Naive thymus-derived CD8-positive, alpha-beta T cell (primary cell): ENCODE data around the gene C2orf68. TPM values are rescaled to one million over a fixed set of nuclear protein-coding genes. Genes with fewer than 3 reads are reported as not detected.
A peak's percentile ranks its signal among the peaks of the same experiment; 100 is the strongest.
"Not testable (repeated sequence)": the region's sequence is repeated elsewhere in the genome, so short reads cannot be mapped to it uniquely, and the experiment has no call there.

Source experiments
- ATAC-seq, 2 donors: fragments of 150-1000 bp; cut with Tn5 transposase in 1 of 2; sonication (Bioruptor Pico), chemical (Tn5 transposase) in 1 of 2; 1 replicate in 1 of 2; 2 replicates in 1 of 2; pipeline ENCODE4 v1.10.0; 2021; ENCODE audit warnings: mild to moderate bottlenecking in 2 of 2, moderate library complexity in 2 of 2
- POLR2A ChIA-PET: fragments of 350-600 bp; sonication (Branson Sonifier 250); formaldehyde crosslinking; loops from one replicate; lab custom pipeline; 2021; ENCODE audit warnings: antibody characterized with exemption; lab: Charles Lee
- DNase-seq, 10 donors: peaks; one replicate each; pipeline versions ENCODE4 v3.0.0 to v3.0.0-alpha.2; 2020 to 2022
- H3K27ac Mint-ChIP-seq, 10 donors: one replicate each; pipeline ENCODE4 v1.8.0; 2020 to 2022; ENCODE audit warnings: mild to moderate bottlenecking in 10 of 10, mixed read lengths in 10 of 10, moderate library complexity in 4 of 10, inconsistent platforms in 1 of 10
- H3K27me3 Mint-ChIP-seq, 5 donors: one replicate each; pipeline ENCODE4 v1.8.0; 2021 to 2022; ENCODE audit warnings: mixed read lengths in 5 of 5
- H3K36me3 Mint-ChIP-seq, 3 donors: one replicate each; pipeline ENCODE4 v1.8.0; 2020 to 2022; ENCODE audit warnings: mixed read lengths in 3 of 3, mild to moderate bottlenecking in 2 of 3, inconsistent platforms in 1 of 3
- H3K4me1 Mint-ChIP-seq, 4 donors: one replicate each; pipeline ENCODE4 v1.8.0; 2021 to 2022; ENCODE audit warnings: mixed read lengths in 4 of 4
- H3K4me3 Mint-ChIP-seq, 10 donors: one replicate each; pipeline ENCODE4 v1.8.0; 2020 to 2022; ENCODE audit warnings: mild to moderate bottlenecking in 10 of 10, mixed read lengths in 10 of 10, moderate library complexity in 6 of 10, inconsistent platforms in 1 of 10
- H3K9me3 Mint-ChIP-seq, 9 donors: one replicate each; pipeline ENCODE4 v1.8.0; 2020 to 2022; ENCODE audit warnings: mixed read lengths in 9 of 9, mild to moderate bottlenecking in 3 of 9, inconsistent platforms in 1 of 9, moderate library complexity in 1 of 9
- polyA plus RNA-seq, 3 donors: library from polyadenylated mRNA; unstranded; fragments of 300-500 nt; fragmentation: Illumina TruSeq; gene quantifications; one replicate each; pipeline ENCODE4 v1.2.3, GENCODE V29; 2021
- total RNA-seq, 8 experiments: library from RNA in 2 of 8; stranded (reverse) in 2 of 8; gene quantifications; one replicate each; pipeline ENCODE4 v1.2.3 and lab custom pipeline; 2021 to 2026

C2orf68 gene
- total RNA-seq (10 to 100 TPM; 86.4 to 95.2 TPM), polyA plus RNA-seq (10 to 100 TPM; 15.7 to 21.1 (median 20.4) TPM), total RNA-seq (lab: John Stamatoyannopoulos, UW) (32.0 to 122 (median 46.7) reads per million in 6 experiments)

GRCh38 chr2:85611705-85612587, at the start of gene C2orf68:
Gene C2orf68 (minus strand): TSS chr2:85612066. CDS start chr2:85611984, 82 bp downstream.
- peak; percentile 60 to 63 for ATAC-seq
- Mint-ChIP-seq H3K4me1 (peaks cover 12 to 42% (median 32%) of the 10 kb centered on the region in 4 donors), H3K9me3 (no peaks in the 10 kb centered on the region)

GRCh38 chr2:85661139-85661858, 49.4 kb upstream of the C2orf68 start:
- peaks cover 0 to 4% (median 2%) of the 10 kb centered on the region in 4 donors for H3K4me1 Mint-ChIP-seq
- DNase-seq (no peak), ATAC-seq (no peak)
- H3K27me3 Mint-ChIP-seq: no peaks in the 10 kb centered on the region
- no peak overlapping the region for H3K4me3 Mint-ChIP-seq
- H3K36me3 Mint-ChIP-seq: peaks cover 0 to 19% (median 2%) of the 10 kb centered on the region in 3 donors
- H3K9me3 Mint-ChIP-seq: no peaks in the 10 kb centered on the region
- POLR2A ChIA-PET: no interaction called here
- H3K27ac Mint-ChIP-seq: no peak overlapping the region

More at GRCh38 chr2:85611705-85612587, at the start of gene C2orf68:
- peaks cover 0 to 27% (median 4%) of the 10 kb centered on the region in 3 donors for H3K36me3 Mint-ChIP-seq
- POLR2A ChIA-PET: interaction anchor here (0.6 to 2.8 kb wide), 20 partner anchors 9 to 890 kb away, joined by 3 to 31 read pairs (median 6); partner anchors contain the start of genes ELMOD3, GGCX, KDM3A and MAT2A
- H3K27ac Mint-ChIP-seq: peak within 1 kb of the TSS; percentile 72 to 98 (median 95)
- peak; percentile 65 to 89 (median 77) for DNase-seq
- no peaks in the 10 kb centered on the region for H3K27me3 Mint-ChIP-seq
- H3K4me3 Mint-ChIP-seq: peak within 1 kb of the TSS; percentile 91 to 99 (median 98)

GRCh38 chr2:85660725-85661124, 48.9 kb upstream of the C2orf68 start:
- no peaks in the 10 kb centered on the region for H3K9me3 Mint-ChIP-seq
- no peak overlapping the region for H3K4me3 Mint-ChIP-seq
- DNase-seq (no peak), ATAC-seq (no peak)
- H3K4me1 Mint-ChIP-seq: peaks cover 0 to 4% (median 2%) of the 10 kb centered on the region in 4 donors
- POLR2A ChIA-PET: no interaction called here
- no peaks in the 10 kb centered on the region for H3K27me3 Mint-ChIP-seq
- peaks cover 0 to 25% (median 2%) of the 10 kb centered on the region in 3 donors for H3K36me3 Mint-ChIP-seq
- H3K27ac Mint-ChIP-seq: no peak overlapping the region

- DNase-seq, H3K4me1 Mint-ChIP-seq, H3K9me3 Mint-ChIP-seq, H3K4me3 Mint-ChIP-seq, ATAC-seq, POLR2A ChIA-PET, H3K27ac Mint-ChIP-seq, H3K27me3 Mint-ChIP-seq: not testable (repeated sequence)
- peaks cover 0 to 27% (median 2%) of the 10 kb centered on the region in 3 donors for H3K36me3 Mint-ChIP-seq
These were observed 48.4 kb upstream of the C2orf68 start for GRCh38 chr2:85660301-85660700.

- H3K27ac Mint-ChIP-seq: peak overlapping the region in 1 of 10 donors; percentile 27
- no peaks in the 10 kb centered on the region for H3K27me3 Mint-ChIP-seq
- H3K36me3 Mint-ChIP-seq: peaks cover 0 to 32% (median 2%) of the 10 kb centered on the region in 3 donors
- H3K4me1 Mint-ChIP-seq: peaks cover 0 to 4% (median 2%) of the 10 kb centered on the region in 4 donors
- POLR2A ChIA-PET: no interaction called here
- ATAC-seq: no peak
- DNase-seq: no peak
- no peak overlapping the region for H3K4me3 Mint-ChIP-seq
- H3K9me3 Mint-ChIP-seq: no peaks in the 10 kb centered on the region
These were observed 47.6 kb upstream of the C2orf68 start for GRCh38 chr2:85659324-85659981.

- H3K9me3 Mint-ChIP-seq: not testable (repeated sequence)
These were observed 45.5 kb upstream of the C2orf68 start for GRCh38 chr2:85657399-85657798.

GRCh38 chr2:85656468-85656867, 44.6 kb upstream of the C2orf68 start:
- POLR2A ChIA-PET: interaction anchor here (0.7 kb wide), 1 partner anchor 14 kb away, joined by 5 read pairs; no protein-coding TSS in a partner anchor
- peak overlapping the region in 1 of 10 donors; percentile 57 for H3K27ac Mint-ChIP-seq
- DNase-seq: no peak
- H3K36me3 Mint-ChIP-seq: peaks cover 0 to 57% (median 8%) of the 10 kb centered on the region in 3 donors
- H3K27me3 Mint-ChIP-seq: no peaks in the 10 kb centered on the region
- H3K4me3 Mint-ChIP-seq: no peak overlapping the region
- ATAC-seq: no peak
- peaks cover 0 to 4% (median under 1%) of the 10 kb centered on the region in 4 donors for H3K4me1 Mint-ChIP-seq
- no peaks in the 10 kb centered on the region for H3K9me3 Mint-ChIP-seq

More at GRCh38 chr2:85657399-85657798, 45.5 kb upstream of the C2orf68 start:
- H3K4me1 Mint-ChIP-seq, H3K27me3 Mint-ChIP-seq, H3K4me3 Mint-ChIP-seq, POLR2A ChIA-PET, DNase-seq, ATAC-seq: not testable (repeated sequence)
- Mint-ChIP-seq H3K27ac (peak overlapping the region in 3 of 10 donors; percentile 6 to 71 (median 60)), H3K36me3 (peaks cover 0 to 47% (median 5%) of the 10 kb centered on the region in 3 donors)

- ATAC-seq: no peak
- Mint-ChIP-seq H3K27me3 (no peaks in the 10 kb centered on the region), H3K27ac (peak overlapping the region in 2 of 10 donors; percentile 35 to 57), H3K4me3 (no peak overlapping the region), H3K9me3 (no peaks in the 10 kb centered on the region), H3K36me3 (peaks cover 0 to 61% (median 8%) of the 10 kb centered on the region in 3 donors), H3K4me1 (peaks cover 0 to 4% (median under 1%) of the 10 kb centered on the region in 4 donors)
- POLR2A ChIA-PET: interaction anchor here (0.7 kb wide), 2 partner anchors 15 to 116 kb away, joined by 4 to 5 read pairs; no protein-coding TSS in a partner anchor
- no peak for DNase-seq
These were observed 44.1 kb upstream of the C2orf68 start for GRCh38 chr2:85655961-85656417.

GRCh38 chr2:85653996-85654395, 42.1 kb upstream of the C2orf68 start:
- Mint-ChIP-seq H3K9me3 (no peaks in the 10 kb centered on the region), H3K27me3 (no peaks in the 10 kb centered on the region), H3K27ac (peak overlapping the region in 4 of 10 donors; percentile 25 to 57 (median 42)), H3K4me3 (no peak overlapping the region), H3K36me3 (peaks cover 0 to 75% (median 16%) of the 10 kb centered on the region in 3 donors), H3K4me1 (peaks cover 0 to 2% (median under 1%) of the 10 kb centered on the region in 4 donors)
- POLR2A ChIA-PET: no interaction called here
- ATAC-seq: no peak
- DNase-seq: no peak

GRCh38 chr2:85652056-85652455, 40.2 kb upstream of the C2orf68 start:
- Mint-ChIP-seq H3K9me3 (no peaks in the 10 kb centered on the region), H3K27ac (no peak overlapping the region), H3K4me1 (peaks cover 0 to 8% (median under 1%) of the 10 kb centered on the region in 4 donors), H3K4me3 (no peak overlapping the region), H3K27me3 (no peaks in the 10 kb centered on the region), H3K36me3 (peaks cover 0 to 86% (median 27%) of the 10 kb centered on the region in 3 donors)
- ATAC-seq (no peak), DNase-seq (no peak)
- POLR2A ChIA-PET: interaction anchor here (0.6 kb wide), 1 partner anchor 8 kb away, joined by 3 read pairs; no protein-coding TSS in a partner anchor

- Mint-ChIP-seq H3K27me3 (no peaks in the 10 kb centered on the region), H3K4me1 (peaks cover 0 to 8% (median under 1%) of the 10 kb centered on the region in 4 donors), H3K27ac (peak overlapping the region in 1 of 10 donors; percentile 32), H3K36me3 (peaks cover 0 to 87% (median 25%) of the 10 kb centered on the region in 3 donors), H3K9me3 (no peaks in the 10 kb centered on the region), H3K4me3 (no peak overlapping the region)
- ATAC-seq (no peak), DNase-seq (no peak)
- POLR2A ChIA-PET: no interaction called here
These were observed 39.2 kb upstream of the C2orf68 start for GRCh38 chr2:85651097-85651496.
